GM18520 (cell line): ENCODE results near the gene GGCT.

ENCODE experiments used
- ATAC-seq: cut with Tn5 transposase; IDR thresholded peaks from one replicate; pipeline ENCODE4 v1.9.1; 2021; ENCODE audit not compliant: unreplicated experiment

Gene GGCT

DNA sequence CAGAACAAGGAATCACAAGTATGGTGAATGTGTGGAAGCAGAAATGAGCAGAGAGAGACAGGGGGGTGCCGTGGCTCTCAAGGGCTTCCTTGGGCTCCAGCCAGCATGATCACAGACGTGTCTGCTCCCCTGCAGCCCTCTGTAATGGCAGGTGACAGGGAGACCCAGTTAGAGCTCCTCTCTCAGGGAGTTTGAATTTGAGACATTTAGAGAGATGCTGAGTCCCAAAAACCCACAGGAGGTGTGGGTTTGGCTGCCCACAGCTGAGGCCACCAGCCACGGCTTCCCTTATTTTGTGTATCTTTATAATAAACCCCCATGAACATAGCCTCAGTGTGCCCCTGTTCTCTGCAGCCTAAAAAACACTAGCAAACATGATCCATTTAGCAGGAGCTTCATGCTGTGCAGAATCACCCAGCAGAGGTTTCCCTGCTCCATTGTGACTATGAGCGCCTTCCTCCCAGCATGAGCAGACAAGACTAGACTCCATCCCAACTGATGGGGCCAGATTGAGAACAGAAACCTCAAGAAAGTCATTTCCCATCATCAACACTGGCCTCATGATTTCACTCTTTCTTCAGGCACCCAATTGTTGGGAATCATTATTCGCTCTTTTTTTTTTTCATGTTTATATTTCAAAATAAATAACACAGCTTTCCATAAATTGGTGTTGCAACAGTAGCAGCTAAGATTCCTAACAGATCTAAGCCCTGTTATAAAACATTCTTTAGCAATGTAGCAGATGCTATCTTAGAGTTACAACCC, 39.4 kb downstream of the GGCT start:
- no peak for ATAC-seq

DNA sequence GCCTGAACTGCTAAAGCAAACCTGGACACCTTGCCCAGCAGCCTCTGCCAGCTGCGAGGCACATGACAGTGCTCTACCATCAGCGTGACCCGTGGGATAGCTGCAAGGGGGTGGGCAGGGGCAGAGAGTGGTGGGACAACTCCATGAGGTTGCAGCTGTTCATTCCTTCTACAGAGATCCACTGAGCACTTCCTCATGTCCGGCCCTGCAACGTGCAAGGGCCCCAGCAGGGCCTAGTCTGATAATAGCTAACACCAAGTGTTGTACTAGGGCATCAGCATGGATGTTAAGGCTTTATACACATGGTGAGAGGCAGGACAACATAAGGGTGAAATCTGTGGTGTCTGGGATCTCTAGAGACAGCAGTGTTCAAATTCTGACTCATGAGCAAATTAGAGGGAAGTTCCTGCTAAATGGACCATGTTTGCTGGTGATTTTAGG, 40.4 kb downstream of the GGCT start:
- ATAC-seq = no peak

DNA sequence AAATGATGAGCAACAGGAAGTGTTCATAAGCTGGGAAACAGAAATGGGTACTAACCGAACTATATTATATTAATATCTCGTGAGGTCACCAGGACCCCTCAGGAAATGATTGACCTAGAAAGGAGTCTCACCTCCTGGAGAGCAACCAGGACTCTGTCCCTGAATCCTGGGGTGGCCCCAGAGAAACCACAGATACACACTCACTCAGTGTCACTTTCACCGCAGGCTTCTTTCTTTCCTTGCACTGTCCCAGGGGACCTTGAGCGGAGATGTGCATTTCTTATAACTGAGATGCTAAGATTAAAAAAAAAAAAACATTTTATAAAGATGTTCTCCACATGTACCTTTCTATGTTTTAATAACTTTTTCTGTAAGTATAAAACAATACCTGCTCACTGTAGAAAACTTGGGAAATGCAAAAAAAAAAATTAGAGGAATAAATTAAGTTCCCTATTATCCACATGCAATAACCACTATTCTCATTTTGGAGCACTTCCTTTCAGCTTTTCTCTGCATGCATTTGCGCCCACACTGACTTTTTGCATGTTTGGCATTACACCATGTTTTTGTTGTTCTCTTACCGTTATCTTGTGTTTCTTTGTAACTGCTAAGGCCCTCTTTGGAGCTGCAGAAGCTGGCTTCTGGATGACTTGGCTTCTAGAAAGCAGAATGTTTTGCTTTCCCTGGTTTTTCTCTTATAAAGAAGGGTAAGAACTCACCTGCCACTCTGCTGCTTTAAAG, 41.1 kb downstream of the GGCT start:
- ATAC-seq = no peak

DNA sequence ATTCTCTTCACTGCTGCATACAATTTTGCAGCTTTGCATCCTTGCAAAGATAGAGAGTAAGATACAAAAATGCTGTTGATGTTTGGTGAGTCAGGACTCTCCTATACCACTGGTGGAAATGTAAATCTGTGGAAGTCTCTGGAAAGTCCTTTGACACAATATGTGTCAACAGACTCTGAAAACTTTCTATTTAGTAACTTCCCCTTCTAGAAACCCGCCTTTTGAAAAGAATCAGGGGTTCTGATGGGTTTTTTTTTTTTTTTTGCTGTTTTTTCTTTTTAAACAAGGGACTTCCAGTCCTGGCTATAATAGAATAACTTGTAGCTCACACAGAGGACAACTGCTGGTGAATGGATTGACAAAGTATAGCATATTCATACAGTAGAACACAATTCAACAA, 42.5 kb downstream of the GGCT start:
- ATAC-seq = no peak

DNA sequence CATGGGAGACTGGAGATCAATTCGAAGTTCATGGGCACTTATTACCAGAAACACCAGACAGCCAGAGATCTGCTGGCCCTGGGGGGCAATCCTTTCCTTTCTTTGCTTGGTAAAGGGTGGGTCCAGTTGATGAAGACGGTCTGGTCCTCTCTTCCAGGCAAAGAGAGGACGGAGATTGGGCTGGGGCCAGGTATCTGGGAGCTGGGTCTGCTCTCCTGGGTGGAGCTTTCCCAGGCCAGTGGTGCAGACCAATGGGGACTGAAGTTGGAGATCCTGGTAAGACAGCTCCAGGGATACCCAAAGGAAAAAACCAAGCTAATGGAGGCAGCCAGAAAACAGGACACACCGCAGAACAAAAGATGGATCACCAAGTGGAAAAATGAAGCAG, 44.4 kb downstream of the GGCT start:
- no peak for ATAC-seq

DNA sequence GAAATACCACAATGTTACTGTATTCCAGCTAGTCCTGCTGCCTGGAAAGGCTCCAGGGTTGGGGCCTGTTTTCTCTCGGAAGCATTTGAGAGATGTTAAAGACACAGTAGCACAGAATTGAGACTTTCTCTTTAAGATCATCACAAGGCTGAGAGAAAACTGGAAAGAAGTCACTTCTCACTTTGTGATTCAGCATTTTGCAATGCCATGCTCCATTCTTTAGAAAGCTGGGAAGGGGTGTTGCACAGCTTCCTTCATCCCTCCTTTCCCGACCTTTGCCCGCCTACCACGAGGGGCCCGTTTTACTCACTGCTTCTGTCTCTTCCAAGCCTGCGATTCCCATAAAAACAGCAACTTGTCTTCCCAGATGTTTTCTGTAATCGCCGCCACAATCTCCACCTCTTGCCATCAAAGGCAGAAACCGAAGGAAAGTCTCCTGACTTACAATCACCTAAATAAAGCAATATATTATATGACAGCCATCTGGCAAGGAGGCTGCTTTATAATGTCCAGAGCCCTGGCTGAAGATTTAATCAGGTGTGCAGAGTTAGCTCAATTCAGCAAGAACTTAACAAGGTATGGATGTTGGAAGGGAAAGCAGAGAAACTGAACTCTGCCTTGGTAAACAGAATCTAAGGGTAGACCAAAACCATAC, 44.9 kb downstream of the GGCT start:
- ATAC-seq = no peak

DNA sequence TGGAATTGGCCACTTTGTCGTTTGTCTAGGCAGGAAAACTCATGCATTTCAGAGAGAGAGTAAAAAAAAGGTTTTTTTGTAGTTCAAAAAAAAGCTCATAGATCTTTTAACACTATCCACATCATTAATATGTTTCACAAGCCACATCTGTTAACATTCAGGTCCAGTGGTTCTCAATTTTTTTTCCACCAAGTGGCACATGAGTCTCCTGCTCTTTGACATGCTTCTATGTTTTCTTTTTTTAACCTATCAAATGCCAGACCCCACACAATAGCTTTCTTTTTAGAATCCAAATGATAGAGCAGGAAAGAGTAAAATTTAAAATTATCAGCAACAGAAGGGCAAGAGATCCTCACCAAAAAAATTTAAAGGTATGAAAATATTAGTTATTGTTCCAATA, 46.3 kb downstream of the GGCT start:
- no peak for ATAC-seq

DNA sequence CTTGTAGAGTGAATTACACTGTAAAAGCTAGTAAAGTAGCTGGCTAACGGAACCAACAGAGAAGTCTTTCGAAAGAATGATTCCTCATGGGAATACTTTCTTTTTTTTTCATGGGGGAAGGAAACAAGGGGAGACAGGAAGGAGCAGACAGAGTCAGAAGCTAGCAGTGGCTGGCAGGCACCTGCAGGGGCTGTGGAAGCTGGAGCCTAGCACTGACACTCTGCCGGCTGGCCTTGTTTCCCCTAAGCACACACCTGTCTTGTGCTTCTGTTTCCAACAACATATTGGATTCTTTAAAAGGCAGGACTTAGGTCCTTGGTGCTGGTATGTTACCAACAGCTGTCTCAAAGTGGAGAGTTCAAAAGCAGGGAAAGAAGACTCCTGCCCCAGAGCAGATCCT, 50.7 kb downstream of the GGCT start:
- ATAC-seq = no peak

DNA sequence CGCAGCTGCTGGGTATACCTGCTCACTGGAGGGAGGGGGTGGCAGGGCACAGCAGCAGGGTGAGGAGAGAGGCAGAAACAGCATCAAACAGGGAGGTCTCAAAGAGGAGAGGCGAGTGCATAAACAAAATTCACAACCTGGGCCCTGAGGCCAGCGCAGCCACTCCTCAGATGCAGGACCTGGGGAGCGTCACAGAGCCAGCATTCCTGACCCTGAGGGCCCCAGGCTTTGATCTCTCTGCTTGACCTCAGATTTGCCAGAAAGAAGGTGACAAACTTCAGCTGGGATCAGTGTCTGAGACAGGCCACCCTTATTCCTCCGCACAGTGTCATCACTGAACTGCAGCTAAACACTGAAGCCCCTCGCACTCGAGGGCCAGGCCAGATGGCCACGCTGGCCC, 51.6 kb downstream of the GGCT start:
- ATAC-seq = no peak

DNA sequence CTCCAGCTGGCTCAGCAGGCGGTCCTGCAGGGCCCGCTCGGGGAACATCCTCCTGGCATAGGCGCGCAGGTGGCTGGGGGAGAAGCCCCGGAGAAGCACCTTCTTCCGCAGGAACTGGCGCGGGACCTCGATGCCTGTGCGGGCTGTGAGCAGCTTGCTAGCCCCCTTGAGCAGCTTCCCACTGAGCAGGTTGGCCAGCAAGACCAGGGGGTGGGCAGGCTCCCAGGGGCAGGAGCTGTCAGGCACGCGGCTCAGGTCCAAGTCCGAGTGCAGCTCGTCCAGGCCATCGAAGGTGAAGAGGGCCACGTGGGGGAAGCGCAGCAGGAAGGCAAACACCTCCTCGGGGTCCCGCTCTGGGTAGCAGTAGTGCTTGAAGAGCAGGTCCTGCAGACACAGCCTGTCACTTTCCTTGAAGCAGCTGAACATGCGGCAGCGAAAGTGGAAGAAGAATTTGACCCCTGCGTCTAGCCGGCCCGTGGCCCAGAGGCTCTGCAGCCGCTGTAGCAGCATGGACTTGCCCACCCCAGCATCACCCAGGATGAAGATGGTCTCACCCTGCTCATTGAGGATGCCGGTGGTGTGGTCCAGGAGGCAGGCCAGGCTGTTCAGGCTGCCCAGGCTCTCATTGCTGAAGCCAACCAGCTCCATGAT, 52.2 kb downstream of the GGCT start:
- no peak for ATAC-seq

DNA sequence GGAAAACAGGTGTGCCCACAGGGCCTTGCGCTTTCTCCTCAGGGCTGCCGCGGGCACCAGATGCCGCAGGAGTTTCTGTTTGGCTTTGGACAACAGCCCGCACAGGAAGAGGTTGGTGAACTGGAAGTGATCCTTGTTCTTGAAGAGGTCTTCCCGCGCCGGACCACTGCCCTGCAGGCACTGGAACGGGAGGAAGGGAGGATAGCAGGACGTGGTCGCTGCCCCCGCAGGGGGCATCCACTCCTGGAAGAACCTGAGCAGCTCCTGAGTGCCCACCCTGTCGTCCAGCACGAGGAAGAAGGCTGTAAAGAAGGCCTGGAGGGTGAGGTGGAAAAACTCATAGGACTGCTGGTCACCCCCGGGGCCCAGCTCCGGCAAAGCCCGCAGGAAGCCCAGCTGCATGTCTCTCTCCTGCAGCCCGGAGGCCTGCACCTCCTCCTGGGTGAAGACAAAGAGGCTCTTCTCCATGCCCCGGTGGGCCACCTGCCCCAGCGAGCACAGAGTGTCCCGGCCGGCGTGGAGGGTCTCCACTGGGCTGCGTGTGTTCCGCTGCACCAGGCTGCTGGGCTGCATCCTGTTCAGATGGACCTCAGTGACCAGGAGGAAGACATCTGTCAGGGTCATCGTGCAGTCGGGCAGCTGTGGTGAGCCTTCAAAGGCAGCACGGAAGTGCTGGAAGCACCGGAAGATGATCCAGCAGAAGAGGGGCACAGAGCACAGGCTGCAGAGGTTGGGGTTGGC, 52.9 kb downstream of the GGCT start:
- no peak for ATAC-seq

DNA sequence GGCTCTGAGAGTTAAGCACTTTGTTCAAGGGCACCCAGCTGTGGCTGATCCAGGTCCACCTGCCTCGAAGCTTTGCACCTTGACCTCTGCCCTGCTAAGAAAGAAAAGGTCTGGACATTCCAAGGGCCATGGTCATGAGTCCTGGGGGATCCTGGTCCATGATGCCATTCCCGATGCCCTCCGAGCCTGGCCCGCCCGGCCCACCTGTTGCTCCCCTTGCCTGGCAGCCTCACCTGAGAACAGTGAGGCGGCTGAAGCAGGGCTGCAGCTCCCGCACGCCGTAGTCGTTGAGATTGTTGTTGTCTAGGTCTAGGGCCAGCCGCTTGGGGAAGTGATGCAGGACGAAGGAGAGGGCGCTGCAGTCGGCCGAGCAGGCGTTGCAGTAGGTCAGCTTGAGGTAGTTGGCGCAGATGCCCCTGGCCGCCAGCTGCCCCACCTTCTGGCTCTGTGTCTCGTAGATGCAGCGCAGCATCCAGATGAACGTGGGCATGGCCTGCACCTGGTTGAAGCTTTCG, 53.6 kb downstream of the GGCT start:
- no peak for ATAC-seq

DNA sequence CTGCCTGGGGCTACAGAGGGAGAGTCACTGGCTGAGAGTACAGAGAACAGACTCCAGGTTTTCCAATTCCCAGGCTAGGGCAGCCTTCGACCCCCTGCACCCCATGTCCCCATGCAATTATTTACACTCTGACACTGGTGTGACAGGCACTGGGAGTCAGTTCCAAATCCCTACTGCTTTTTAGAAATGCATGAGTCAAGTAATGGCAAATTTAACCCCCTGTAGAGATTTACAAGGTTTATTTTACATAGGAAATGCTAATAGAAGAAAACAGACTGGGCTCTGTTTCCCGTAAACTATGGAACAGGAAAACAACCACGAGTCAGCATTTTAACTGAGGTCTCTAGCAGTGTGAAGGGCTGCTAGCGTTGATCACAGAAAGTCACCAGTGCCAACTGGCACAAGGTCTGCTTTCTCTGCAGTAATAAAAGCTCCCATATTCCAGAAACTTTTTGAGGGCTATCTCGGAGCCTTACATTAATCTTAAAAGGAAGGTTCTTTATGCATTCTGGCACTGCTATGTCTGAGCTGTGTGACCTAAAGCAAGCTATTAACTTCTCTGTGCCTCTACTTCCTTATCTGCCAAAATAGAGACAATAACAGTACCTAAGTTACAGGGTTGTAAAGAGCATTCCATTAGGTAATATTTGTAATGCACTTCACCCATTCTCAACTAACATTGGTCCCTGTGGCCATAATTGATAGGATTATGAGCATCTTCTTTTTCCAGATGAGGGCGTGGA, 54.2 kb downstream of the GGCT start:
- ATAC-seq = no peak

DNA sequence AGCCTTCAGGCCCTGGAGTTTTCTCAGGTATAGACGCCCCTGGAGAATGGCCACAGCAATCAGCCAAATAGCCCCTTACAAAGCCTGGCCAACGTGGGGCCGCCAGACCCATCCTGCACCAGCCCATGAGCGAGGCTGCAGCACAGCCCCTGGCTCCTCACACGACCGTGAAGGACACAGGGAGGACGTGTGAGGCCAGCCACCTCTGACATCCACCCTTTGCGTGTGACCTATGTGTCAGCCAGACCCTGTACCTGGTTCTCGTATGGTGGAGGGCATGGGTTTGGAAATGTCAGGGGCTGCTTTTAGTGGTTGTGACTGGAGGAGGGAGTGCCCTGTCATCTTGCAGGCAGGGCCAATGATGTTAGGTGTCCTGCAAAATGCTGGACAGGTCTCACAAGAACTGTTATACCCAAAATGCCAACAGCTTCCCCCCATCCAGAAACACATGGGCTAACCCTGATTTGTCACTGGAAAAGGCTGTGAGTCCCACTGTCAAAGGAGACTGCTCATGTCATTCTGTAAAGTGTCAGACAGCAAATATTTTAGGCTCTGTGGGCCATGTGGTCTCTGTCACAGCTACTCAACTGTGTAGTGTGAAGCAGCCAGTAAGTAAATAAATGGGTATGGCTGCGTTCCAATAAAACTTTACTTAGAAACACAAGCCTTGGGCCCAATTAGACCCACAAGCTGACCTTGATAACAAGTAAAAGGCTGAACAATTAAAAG, 56.0 kb downstream of the GGCT start:
- ATAC-seq = no peak

DNA sequence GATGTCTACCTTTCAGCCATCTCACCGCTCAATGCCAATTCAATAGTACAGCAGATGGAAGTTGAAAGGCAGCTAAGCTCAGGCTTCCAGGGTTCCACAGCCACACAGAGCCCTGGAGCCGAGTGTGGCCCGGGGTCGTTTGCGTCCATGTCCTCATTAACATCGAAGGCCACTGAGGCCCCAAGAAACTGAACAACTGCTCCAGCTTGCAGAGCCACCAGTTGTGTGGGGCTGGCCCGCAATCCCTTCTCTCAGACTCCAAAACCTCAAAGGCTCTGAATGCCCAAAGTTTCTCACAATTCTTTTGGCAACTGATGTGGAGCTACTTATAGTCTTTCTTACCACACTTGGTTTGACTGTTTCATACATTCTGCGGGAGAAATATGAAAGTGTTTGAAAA, 57.2 kb downstream of the GGCT start:
- no peak for ATAC-seq
